Bronchial epithelial cell (primary cell): Measurements from ENCODE around the gene LRIG1. TPM values are rescaled to one million over a fixed set of nuclear protein-coding genes. Genes with fewer than 3 reads are reported as not detected.
A peak's percentile ranks its signal among the peaks of the same experiment; 100 is the strongest.

ENCODE experiments used
- DNase-seq: peaks from one replicate; pipeline ENCODE4 v3.0.0-alpha.2; 2010; ENCODE audit warnings: low read depth
- FAIRE-seq: peaks from 2 replicates; lab custom pipeline; 2011; peaks lifted over from hg19 to GRCh38; lab: Jason Lieb, UNC
- H3K27me3 ChIP-seq: 2 replicates; pipeline ENCODE4 v1.5.1; 2011; ENCODE audit warnings: low read length; ENCODE audit not compliant: control insufficient read depth, insufficient read depth
- H3K36me3 ChIP-seq: 2 replicates; pipeline ENCODE4 v1.5.1; 2011; ENCODE audit warnings: low read length; ENCODE audit not compliant: control insufficient read depth, insufficient read depth
- H3K4me3 ChIP-seq: 2 replicates; pipeline ENCODE4 v1.5.1; 2011; ENCODE audit warnings: mild to moderate bottlenecking, low read depth, low read length, control low read depth
- total RNA-seq: library from RNA; depleted of rRNA; stranded (reverse); fragments of >200 nt; gene quantifications from 2 replicates; pipeline ENCODE4 v1.2.1, GENCODE V29; 2014
- TF ChIP-seq, protein P1 (sequence below): IDR thresholded peaks from 2 replicates; pipeline ENCODE4 v1.5.1; 2011; ENCODE audit warnings: mild to moderate bottlenecking, moderate library complexity, low read length, control low read depth, inconsistent platforms; ENCODE audit not compliant: insufficient read depth, severe bottlenecking

Gene LRIG1
- total RNA-seq, 1 donor from 2014 or later, result 11.6 TPM

DNA sequence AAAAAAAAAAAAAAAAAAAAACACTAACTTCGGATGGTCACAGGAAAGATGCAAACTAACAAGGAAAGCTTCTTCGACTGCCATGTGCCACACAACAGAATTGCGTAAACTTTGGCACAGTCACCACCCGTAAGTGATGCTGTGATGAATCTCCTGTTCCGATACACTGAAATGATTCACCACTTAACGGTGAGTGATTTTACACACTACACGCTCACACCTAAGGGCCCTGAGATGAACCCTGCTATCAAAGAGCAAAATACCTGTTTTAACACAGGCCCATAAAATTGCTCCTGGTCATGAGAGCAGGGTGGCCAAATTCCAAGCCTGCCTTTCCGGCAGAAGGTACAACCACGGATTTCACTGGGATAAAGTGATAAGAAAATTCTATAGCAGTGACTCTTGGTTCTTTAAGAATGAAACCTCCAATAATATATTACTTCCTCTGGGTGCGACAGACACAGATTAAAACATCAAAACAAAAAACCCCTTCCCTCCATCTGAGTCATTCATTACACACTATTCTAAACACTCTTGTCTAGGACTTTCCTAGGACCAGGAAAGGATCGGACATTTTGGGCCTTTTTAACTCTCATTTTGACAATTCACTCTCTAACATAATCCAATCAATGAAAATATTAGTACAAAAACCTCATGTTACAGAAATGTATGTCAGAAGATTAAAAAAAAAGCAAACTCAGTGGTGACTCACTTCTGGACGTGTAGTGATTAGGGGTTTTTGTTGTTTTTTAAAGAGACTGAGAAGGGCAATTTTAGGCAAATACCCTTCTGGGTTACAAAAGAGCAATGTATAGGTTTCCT, 28.3 kb downstream of the LRIG1 start:
- Histone ChIP-seq H3K36me3 (no peaks in the 10 kb centered on the region), H3K4me3 (no peak overlapping the region), H3K27me3 (no peaks in the 10 kb centered on the region)
- peak; percentile 98 for DNase-seq
- FAIRE-seq, result no peak
- TF ChIP-seq, protein P1, sequence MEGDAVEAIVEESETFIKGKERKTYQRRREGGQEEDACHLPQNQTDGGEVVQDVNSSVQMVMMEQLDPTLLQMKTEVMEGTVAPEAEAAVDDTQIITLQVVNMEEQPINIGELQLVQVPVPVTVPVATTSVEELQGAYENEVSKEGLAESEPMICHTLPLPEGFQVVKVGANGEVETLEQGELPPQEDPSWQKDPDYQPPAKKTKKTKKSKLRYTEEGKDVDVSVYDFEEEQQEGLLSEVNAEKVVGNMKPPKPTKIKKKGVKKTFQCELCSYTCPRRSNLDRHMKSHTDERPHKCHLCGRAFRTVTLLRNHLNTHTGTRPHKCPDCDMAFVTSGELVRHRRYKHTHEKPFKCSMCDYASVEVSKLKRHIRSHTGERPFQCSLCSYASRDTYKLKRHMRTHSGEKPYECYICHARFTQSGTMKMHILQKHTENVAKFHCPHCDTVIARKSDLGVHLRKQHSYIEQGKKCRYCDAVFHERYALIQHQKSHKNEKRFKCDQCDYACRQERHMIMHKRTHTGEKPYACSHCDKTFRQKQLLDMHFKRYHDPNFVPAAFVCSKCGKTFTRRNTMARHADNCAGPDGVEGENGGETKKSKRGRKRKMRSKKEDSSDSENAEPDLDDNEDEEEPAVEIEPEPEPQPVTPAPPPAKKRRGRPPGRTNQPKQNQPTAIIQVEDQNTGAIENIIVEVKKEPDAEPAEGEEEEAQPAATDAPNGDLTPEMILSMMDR, result no peak

DNA sequence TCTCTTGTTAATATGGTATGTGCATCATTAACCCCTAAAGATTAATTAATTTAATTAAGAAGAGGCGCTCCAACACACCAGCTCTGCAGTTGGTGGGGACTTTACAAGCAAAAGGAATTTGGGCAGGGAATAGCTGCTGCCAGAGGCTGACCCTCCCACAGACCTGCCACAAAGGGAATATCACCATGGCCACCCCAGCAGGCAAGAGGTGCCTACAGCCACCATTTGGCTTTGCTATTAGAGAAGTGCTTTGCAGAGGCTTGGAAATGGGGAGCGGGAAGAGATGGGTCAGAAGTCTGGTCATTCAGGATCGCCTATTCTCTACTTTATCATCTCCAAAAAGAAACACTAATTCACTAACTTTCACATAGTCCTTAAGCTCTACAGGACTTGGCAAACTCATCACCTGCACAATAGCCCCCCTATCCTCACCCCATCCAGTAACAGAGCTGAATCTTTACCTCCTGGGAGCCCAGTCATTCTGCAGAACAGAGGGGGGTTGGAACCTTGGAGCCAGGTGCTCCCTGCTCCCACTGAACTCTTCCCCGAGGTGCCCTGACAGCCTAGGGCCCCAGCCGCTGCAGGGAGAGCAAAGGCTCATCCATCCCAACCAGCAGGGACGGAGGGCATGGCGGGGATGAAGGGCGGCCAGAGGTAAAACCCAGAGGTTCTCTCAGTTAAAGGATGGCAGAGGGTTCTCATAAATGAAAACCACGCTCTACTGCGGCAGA, 29.7 kb downstream of the LRIG1 start:
- H3K4me3 ChIP-seq, result no peak overlapping the region
- TF ChIP-seq, protein P1, result no peak
- H3K36me3 ChIP-seq, result no peaks in the 10 kb centered on the region
- no peak for FAIRE-seq
- H3K27me3 ChIP-seq, result no peaks in the 10 kb centered on the region
- DNase-seq, result no peak

DNA sequence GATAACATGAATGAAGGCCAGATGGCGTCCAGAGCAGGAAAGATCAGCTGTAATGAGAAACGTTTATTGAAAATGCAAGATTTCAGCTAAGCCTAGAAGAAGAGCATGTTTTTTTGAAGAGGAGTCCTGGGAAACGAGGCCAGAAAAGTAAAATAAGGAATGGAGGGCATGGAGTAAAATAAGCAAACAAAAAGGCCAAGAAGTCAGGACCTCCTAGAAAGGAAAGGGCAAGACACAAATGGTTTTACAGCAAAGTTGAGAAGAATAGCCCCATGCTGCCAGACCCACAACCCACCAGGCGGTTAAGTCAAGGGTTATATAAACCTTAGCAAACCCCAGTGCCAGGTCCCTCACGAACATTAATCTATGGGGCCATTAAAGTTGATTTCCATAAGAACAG, 30.5 kb downstream of the LRIG1 start:
- no peak for FAIRE-seq
- Histone ChIP-seq H3K27me3 (no peaks in the 10 kb centered on the region), H3K36me3 (no peaks in the 10 kb centered on the region), H3K4me3 (no peak overlapping the region)
- no peak for DNase-seq
- TF ChIP-seq, protein P1, result no peak

DNA sequence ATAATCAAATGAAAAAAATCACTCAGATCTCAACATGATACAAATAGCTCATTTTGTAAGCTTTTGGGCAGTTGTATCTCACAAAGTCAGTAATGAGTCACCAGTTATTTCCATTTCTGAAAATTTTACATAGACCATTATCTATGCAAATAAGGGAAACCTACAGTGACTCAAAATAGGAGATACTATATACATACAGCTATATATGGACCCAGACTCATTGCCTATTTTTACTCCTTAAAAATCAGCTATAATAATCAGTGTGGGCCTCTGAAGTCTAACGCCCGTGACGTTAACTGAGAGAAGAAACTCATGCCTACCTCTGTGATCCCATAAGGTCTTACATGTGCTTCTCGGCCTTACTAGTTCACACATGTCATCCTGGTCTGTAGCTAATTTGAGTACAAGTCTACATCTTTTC, 31.6 kb downstream of the LRIG1 start:
- no peak for FAIRE-seq
- Histone ChIP-seq H3K27me3 (no peaks in the 10 kb centered on the region), H3K4me3 (no peak overlapping the region), H3K36me3 (no peaks in the 10 kb centered on the region)
- TF ChIP-seq, protein P1, result no peak
- DNase-seq, result peak; percentile 38

DNA sequence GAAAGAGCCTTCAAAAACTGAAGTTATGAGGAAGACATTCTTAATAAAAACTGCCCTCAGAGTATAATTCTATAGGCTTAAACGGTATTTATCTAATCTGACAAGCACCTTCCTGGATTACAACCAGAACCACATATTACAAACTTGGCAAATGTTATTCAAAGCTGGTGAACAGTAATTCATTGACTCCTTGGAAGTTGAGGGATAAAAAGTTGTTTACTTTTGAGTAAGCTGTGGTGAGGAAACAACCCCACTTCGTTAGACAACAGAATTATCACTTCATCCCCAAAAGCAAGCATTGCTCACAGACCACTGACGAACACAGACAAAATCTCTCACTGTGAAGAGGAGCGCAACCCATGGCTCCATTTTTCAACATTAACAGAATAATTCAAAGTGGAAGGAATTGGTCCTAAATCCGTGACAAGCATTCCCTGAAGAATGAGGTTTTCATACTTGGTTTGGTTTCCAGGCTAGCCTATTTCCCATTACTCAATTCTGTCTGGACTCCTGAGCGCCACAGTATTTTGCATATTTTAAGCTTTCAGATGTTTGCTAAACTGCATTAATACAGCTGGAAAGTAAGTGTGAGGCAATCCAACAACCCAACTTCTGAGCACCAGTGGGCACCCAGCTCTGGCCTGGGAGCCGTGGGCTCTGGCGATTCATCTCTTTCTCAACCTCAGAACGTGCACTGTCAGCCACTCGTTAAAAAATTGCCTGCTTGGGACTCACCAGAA, 32.7 kb downstream of the LRIG1 start:
- Histone ChIP-seq H3K36me3 (no peaks in the 10 kb centered on the region), H3K27me3 (no peaks in the 10 kb centered on the region), H3K4me3 (no peak overlapping the region)
- DNase-seq, result no peak
- TF ChIP-seq, protein P1, result no peak
- FAIRE-seq, result no peak
